Suprapubic skin (tissue), 4 donors: ENCODE measurements around the gene POLR1E. TPM values are rescaled to one million over a fixed set of nuclear protein-coding genes. Genes with fewer than 3 reads are reported as not detected.

Experiments used
- DNase-seq, 2 donors: peaks; one replicate each; pipeline ENCODE4 v3.0.0-alpha.2; 2019; ENCODE audit warnings: low spot score in 2 of 2
- H3K27ac ChIP-seq: fragments of 200-600 bp; sonication (generic); one replicate; pipeline ENCODE4 v1.5.1; 2019
- H3K27me3 ChIP-seq: fragments of 200-600 bp; sonication (generic); one replicate; pipeline ENCODE4 v1.5.1; 2019
- H3K36me3 ChIP-seq: fragments of 200-600 bp; sonication (generic); one replicate; pipeline ENCODE4 v1.5.1; 2019
- H3K4me1 ChIP-seq: fragments of 200-600 bp; sonication (generic); one replicate; pipeline ENCODE4 v1.5.1; 2019
- H3K4me3 ChIP-seq: fragments of 200-600 bp; sonication (generic); one replicate; pipeline ENCODE4 v1.5.1; 2019; ENCODE audit warnings: mild to moderate bottlenecking
- H3K9me3 ChIP-seq: fragments of 200-600 bp; sonication (generic); one replicate; pipeline ENCODE4 v1.5.1; 2019
- EP300 ChIP-seq: sonication (generic); formaldehyde crosslinking; IDR thresholded peaks from one replicate; pipeline ENCODE4 v1.6.1; 2017; ENCODE audit warnings: antibody characterized with exemption
- POLR2A ChIP-seq, 2 donors: fragments of 450-650 bp; IDR thresholded peaks; one replicate each; pipeline ENCODE4 v1.6.1; 2017; ENCODE audit warnings: antibody characterized with exemption in 2 of 2, mild to moderate bottlenecking in 2 of 2, moderate library complexity in 2 of 2
- POLR2AphosphoS5 ChIP-seq, 3 donors: sonication (generic); formaldehyde crosslinking; IDR thresholded peaks; one replicate each; pipeline ENCODE4 v1.6.1; 2017; ENCODE audit warnings: antibody characterized with exemption in 3 of 3
- WGBS: methylation state at CpG from one replicate; pipeline ENCODE4 v1.1.5; 2018; 5-methylcytosine and 5-hydroxymethylcytosine counted together
- total RNA-seq, 4 donors: library from RNA; depleted of rRNA; stranded (reverse); fragments of >200 nt; gene quantifications; one replicate each; pipeline ENCODE4 v1.1.0, GENCODE V29; 2016
- TF ChIP-seq, protein P1 (sequence below), 2 donors: fragments of 200-600 bp in 1 of 2; fragments of 450-650 bp in 1 of 2; sonication (generic) in 1 of 2; IDR thresholded peaks; one replicate each; pipeline ENCODE4 v1.5.1; 2016 to 2019; ENCODE audit warnings: antibody characterized with exemption in 2 of 2, mild to moderate bottlenecking in 1 of 2, moderate library complexity in 1 of 2

The POLR1E gene
- total RNA-seq, 4 donors from 2014 or later, result 15.7 to 26.3 (median 24.0) TPM

DNA sequence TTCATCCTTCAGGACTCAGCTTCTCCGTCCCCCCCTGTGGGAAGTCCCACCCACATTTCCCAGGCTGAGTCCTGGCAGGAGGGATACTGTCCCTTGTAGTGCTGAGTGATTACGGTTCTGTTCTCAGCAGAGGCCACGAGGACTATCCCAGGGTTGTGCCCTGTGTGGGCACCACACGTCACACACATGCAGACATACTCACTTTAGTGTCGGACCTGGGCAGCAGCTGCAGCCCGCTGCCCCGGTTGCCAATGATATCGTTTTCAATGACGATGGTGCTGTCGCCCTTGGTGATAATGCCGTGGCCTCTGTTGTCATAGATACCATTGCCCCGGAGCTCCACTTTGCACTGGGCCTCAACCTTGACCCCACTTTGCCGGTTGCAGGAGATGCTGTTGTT lies 32.2 kb downstream of the POLR1E start:
- WGBS, result 96% methylated on average over 8 of the region's 13 CpGs
- peaks cover 38% of the 10 kb centered on the region for H3K36me3 ChIP-seq
- H3K27me3 ChIP-seq, result no peaks in the 10 kb centered on the region
- no peaks in the 10 kb centered on the region for H3K9me3 ChIP-seq
- DNase-seq, result no peak
- H3K4me3 ChIP-seq, result no peak overlapping the region
- no peak for TF ChIP-seq EP300
- TF ChIP-seq, protein P1, sequence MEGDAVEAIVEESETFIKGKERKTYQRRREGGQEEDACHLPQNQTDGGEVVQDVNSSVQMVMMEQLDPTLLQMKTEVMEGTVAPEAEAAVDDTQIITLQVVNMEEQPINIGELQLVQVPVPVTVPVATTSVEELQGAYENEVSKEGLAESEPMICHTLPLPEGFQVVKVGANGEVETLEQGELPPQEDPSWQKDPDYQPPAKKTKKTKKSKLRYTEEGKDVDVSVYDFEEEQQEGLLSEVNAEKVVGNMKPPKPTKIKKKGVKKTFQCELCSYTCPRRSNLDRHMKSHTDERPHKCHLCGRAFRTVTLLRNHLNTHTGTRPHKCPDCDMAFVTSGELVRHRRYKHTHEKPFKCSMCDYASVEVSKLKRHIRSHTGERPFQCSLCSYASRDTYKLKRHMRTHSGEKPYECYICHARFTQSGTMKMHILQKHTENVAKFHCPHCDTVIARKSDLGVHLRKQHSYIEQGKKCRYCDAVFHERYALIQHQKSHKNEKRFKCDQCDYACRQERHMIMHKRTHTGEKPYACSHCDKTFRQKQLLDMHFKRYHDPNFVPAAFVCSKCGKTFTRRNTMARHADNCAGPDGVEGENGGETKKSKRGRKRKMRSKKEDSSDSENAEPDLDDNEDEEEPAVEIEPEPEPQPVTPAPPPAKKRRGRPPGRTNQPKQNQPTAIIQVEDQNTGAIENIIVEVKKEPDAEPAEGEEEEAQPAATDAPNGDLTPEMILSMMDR (IDR thresholded peaks at IDR 0.05), result no peak
- no peak for TF ChIP-seq POLR2AphosphoS5 (IDR thresholded peaks at IDR 0.05)
- no peak for TF ChIP-seq POLR2A (IDR thresholded peaks at IDR 0.05)
- H3K4me1 ChIP-seq, result no peaks in the 10 kb centered on the region
- H3K27ac ChIP-seq, result no peak overlapping the region

DNA sequence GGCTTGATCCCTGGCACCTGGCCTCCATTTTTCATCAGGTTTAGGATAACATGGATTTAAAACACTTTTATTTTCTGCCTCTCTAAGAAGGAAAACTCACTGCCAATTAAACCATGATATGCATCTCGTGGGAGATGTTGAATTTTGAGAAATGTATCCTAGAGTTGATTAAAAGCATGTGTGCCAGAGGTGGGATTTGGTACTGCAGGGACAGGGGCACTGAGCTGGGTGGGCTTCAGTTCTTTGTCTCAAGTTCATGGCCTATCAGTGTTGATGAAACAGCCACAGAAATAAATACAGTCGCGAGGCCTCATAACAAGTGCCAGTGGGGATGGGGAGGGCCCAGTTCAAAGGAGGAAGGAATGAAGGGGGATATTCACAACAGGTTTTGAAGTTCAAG lies 34.9 kb downstream of the POLR1E start:
- H3K4me1 ChIP-seq, result no peaks in the 10 kb centered on the region
- no peak for DNase-seq
- no peak overlapping the region for H3K4me3 ChIP-seq
- TF ChIP-seq, protein P1 (IDR thresholded peaks at IDR 0.05), result no peak
- TF ChIP-seq POLR2A (IDR thresholded peaks at IDR 0.05), result no peak
- TF ChIP-seq POLR2AphosphoS5 (IDR thresholded peaks at IDR 0.05), result no peak
- no peak for TF ChIP-seq EP300
- no peak overlapping the region for H3K27ac ChIP-seq
- H3K9me3 ChIP-seq, result no peaks in the 10 kb centered on the region
- H3K36me3 ChIP-seq, result peaks cover 54% of the 10 kb centered on the region
- no peaks in the 10 kb centered on the region for H3K27me3 ChIP-seq
- 91% methylated on average over 3 of the region's 3 CpGs for WGBS

DNA sequence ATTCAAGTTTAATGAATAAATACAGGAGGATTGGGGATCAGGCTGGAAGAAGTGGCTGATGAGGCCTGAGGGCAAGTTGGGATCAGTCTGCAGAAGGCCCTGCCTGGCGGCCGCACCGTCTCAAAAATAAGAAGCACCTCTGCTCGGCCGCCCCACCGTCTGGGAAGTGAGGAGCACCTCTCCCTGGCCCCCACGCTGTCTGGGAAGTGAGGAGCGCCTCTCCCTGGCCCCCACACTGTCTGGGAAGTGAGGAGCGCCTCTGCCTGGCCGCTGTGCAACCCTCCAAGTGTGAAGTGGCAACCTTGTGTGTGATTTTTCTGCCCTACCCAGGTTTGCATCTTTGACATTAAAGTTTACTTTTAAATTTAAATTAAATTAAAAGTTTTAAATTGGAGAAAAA lies 35.4 kb downstream of the POLR1E start:
- 89% methylated on average over 10 of the region's 10 CpGs for WGBS
- no peak for TF ChIP-seq POLR2AphosphoS5 (IDR thresholded peaks at IDR 0.05)
- TF ChIP-seq, protein P1 (IDR thresholded peaks at IDR 0.05), result no peak
- TF ChIP-seq EP300, result no peak
- TF ChIP-seq POLR2A (IDR thresholded peaks at IDR 0.05), result no peak
- no peak for DNase-seq
- H3K36me3 ChIP-seq, result peaks cover 57% of the 10 kb centered on the region
- H3K27me3 ChIP-seq, result no peaks in the 10 kb centered on the region
- H3K4me3 ChIP-seq, result no peak overlapping the region
- no peaks in the 10 kb centered on the region for H3K4me1 ChIP-seq
- no peak overlapping the region for H3K27ac ChIP-seq
- no peaks in the 10 kb centered on the region for H3K9me3 ChIP-seq

DNA sequence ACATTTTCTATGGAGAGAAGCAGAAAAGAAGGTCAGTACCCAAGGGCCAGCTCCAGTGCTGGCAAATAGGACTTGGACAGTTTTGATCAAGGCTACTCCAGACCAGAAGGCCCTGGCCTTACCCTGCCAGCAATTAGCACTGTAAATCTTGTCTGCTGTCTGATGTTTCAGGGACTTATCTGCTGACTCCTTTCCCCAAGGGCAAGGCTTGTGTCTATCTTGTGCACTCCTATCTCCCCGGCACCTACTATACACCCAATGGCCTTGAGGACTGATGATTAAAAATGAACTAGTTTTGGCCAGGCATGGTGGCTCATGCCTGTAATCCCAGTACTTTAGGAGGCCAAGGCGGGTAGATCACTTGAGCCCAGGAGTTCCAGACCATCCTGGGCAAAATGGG lies 37.2 kb downstream of the POLR1E start:
- 100% methylated on average over 2 of the region's 2 CpGs for WGBS
- Histone ChIP-seq H3K9me3 (no peaks in the 10 kb centered on the region), H3K4me1 (no peaks in the 10 kb centered on the region), H3K36me3 (peaks cover 62% of the 10 kb centered on the region), H3K27ac (no peak overlapping the region), H3K4me3 (no peak overlapping the region), H3K27me3 (no peaks in the 10 kb centered on the region)
- no peak for DNase-seq
- TF ChIP-seq POLR2AphosphoS5 (IDR thresholded peaks at IDR 0.05) (no peak), POLR2A (IDR thresholded peaks at IDR 0.05) (no peak), EP300 (no peak)
- TF ChIP-seq, protein P1 (IDR thresholded peaks at IDR 0.05), result no peak

DNA sequence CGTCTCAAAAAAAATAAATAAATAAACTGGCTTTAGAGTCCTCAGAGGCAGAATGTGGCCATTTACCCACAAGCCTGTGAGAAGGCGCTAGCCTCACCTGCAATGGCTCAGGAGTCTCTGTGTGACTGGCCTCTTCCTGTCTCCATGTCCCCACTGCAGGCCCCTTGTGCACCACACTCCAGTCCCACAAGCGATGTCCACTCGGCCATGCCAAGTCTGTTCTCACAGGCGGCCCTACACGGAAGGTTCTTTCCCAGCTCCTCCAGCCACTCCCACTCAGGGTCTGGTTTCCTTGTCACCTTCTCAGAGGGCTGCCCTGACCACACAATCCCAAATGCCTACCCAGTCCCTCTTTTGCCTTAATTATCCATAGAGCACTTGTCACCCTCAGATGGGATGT lies 38.2 kb downstream of the POLR1E start:
- 97% methylated on average over 6 of the region's 6 CpGs for WGBS
- Histone ChIP-seq H3K27ac (no peak overlapping the region), H3K36me3 (peaks cover 64% of the 10 kb centered on the region), H3K4me1 (peaks cover 3% of the 10 kb centered on the region), H3K27me3 (no peaks in the 10 kb centered on the region), H3K9me3 (no peaks in the 10 kb centered on the region), H3K4me3 (no peak overlapping the region)
- TF ChIP-seq POLR2AphosphoS5 (IDR thresholded peaks at IDR 0.05) (no peak), EP300 (no peak), POLR2A (IDR thresholded peaks at IDR 0.05) (no peak)
- TF ChIP-seq, protein P1 (IDR thresholded peaks at IDR 0.05), result no peak
- no peak for DNase-seq
